HepG2 (cell line): ENCODE measurements around the gene C20orf204. TPM values are rescaled to one million over a fixed set of nuclear protein-coding genes. Genes with fewer than 3 reads are reported as not detected.

ENCODE experiments used
- DNMT1 ChIP-seq: sonication (generic); formaldehyde crosslinking; IDR thresholded peaks from 2 replicates; pipeline ENCODE4 v1.5.1; 2020; ENCODE audit warnings: mild to moderate bottlenecking, missing genetic modification reagents
- GATAD2A ChIP-seq: IDR thresholded peaks from 2 replicates; pipeline ENCODE4 v1.6.1; 2016
- HES4 ChIP-seq: sonication (generic); formaldehyde crosslinking; IDR thresholded peaks from 2 replicates; pipeline ENCODE4 v1.9.0; 2021; ENCODE audit warnings: mild to moderate bottlenecking, missing genetic modification reagents, borderline replicate concordance
- HMGXB3 ChIP-seq: sonication (generic); formaldehyde crosslinking; IDR thresholded peaks from 2 replicates; pipeline ENCODE4 v1.4.0; 2020; ENCODE audit warnings: missing genetic modification reagents, borderline replicate concordance
- HOXA7 ChIP-seq: sonication (generic); formaldehyde crosslinking; IDR thresholded peaks from 2 replicates; pipeline ENCODE4 v1.8.1; 2022; ENCODE audit warnings: mild to moderate bottlenecking, missing genetic modification reagents, moderate library complexity
- MED8 ChIP-seq: sonication (generic); formaldehyde crosslinking; IDR thresholded peaks from 2 replicates; pipeline ENCODE4 v1.8.1; 2023; ENCODE audit warnings: mild to moderate bottlenecking, missing genetic modification reagents; ENCODE audit not compliant: insufficient replicate concordance
- NFIB ChIP-seq: sonication (generic); formaldehyde crosslinking; IDR thresholded peaks from 2 replicates; pipeline ENCODE4 v1.9.0; 2021; ENCODE audit warnings: missing genetic modification reagents, mild to moderate bottlenecking, borderline replicate concordance
- NFKB2 ChIP-seq: sonication (generic); formaldehyde crosslinking; IDR thresholded peaks from 2 replicates; pipeline ENCODE4 v1.4.0; 2020; ENCODE audit warnings: missing genetic modification reagents, borderline replicate concordance
- SALL2 ChIP-seq: sonication (generic); formaldehyde crosslinking; IDR thresholded peaks from 2 replicates; pipeline ENCODE4 v1.8.1; 2023; ENCODE audit warnings: mild to moderate bottlenecking, missing genetic modification reagents, inconsistent platforms
- SIX1 ChIP-seq: sonication (generic); formaldehyde crosslinking; IDR thresholded peaks from 2 replicates; pipeline ENCODE4 v1.4.0; 2020; ENCODE audit warnings: missing genetic modification reagents, borderline replicate concordance
- SMARCC2 ChIP-seq: fragments of 450-650 bp; IDR thresholded peaks from 2 replicates; pipeline ENCODE4 v1.6.1; 2017; ENCODE audit warnings: antibody characterized with exemption, mild to moderate bottlenecking
- THRA ChIP-seq: sonication (generic); formaldehyde crosslinking; IDR thresholded peaks from 2 replicates; pipeline ENCODE4 v1.4.0; 2020; ENCODE audit warnings: missing genetic modification reagents, borderline replicate concordance
- ZBTB10 ChIP-seq: sonication (generic); formaldehyde crosslinking; IDR thresholded peaks from 2 replicates; pipeline ENCODE4 v1.4.0; 2020; ENCODE audit warnings: missing genetic modification reagents, borderline replicate concordance
- ZNF350 ChIP-seq: sonication (generic); formaldehyde crosslinking; IDR thresholded peaks from 2 replicates; pipeline ENCODE4 v1.4.0; 2020; ENCODE audit warnings: mild to moderate bottlenecking, low read depth, missing genetic modification reagents, borderline replicate concordance
- polyA plus RNA-seq, 8 experiments: library from polyadenylated mRNA; depleted of rRNA in 3 of 8; stranded (reverse) in 7 of 8; unstranded in 1 of 8; fragments of >200 nt; fragmentation: Illumina TruSeq in 4 of 8; extraction: Trizol in 4 of 8; gene quantifications; 2 replicates each; pipeline versions ENCODE4 v1.2.1 to v1.2.3, GENCODE V29; 2011 to 2016; ENCODE audit warnings: low read depth in 4 of 8, missing spikeins in 1 of 8, mixed read lengths in 1 of 8; ENCODE audit not compliant: insufficient read depth in 1 of 8
- total RNA-seq, 5 experiments: library from RNA; depleted of rRNA; stranded (reverse); fragments of >200 nt; fragmentation: Illumina TruSeq; extraction: Trizol; gene quantifications; 2 replicates each; pipeline ENCODE4 v1.2.3, GENCODE V29; 2016; ENCODE audit warnings: low read depth in 1 of 5
- TF ChIP-seq, protein P1 (sequence below): IDR thresholded peaks from 2 replicates; pipeline ENCODE4 v1.6.1; 2016; ENCODE audit warnings: missing genetic modification reagents, missing compliant biosample characterization
- TF ChIP-seq, protein P2 (sequence below): sonication (generic); formaldehyde crosslinking; IDR thresholded peaks from 2 replicates; pipeline ENCODE4 v1.8.1; 2022; ENCODE audit warnings: low read depth, mild to moderate bottlenecking, missing genetic modification reagents

The C20orf204 gene
- total and polyA plus RNA-seq, 2 of the 13 experiments (the other 11 are each of a cell fraction or from before 2014, with no cell fraction given) = 22.1 to 80.0 TPM

GRCh38 chr20:64041040-64041780, 5.2 kb downstream of the C20orf204 start (continued):
- peak; percentile 42; the same call in 1 of the 2 replicates for TF ChIP-seq ZBTB10 (CRISPR knock-in tag)
- TF ChIP-seq NFIB (CRISPR knock-in tag) = no peak
- no peak for TF ChIP-seq SALL2 (CRISPR knock-in tag)
- peak; percentile 61 for TF ChIP-seq THRA (CRISPR knock-in tag)
- no peak; the same call in 1 of the 2 replicates for TF ChIP-seq HES4 (CRISPR knock-in tag)
- TF ChIP-seq DNMT1 (CRISPR knock-in tag) = no peak
- TF ChIP-seq, protein P1, sequence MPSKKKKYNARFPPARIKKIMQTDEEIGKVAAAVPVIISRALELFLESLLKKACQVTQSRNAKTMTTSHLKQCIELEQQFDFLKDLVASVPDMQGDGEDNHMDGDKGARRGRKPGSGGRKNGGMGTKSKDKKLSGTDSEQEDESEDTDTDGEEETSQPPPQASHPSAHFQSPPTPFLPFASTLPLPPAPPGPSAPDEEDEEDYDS (CRISPR knock-in tag) = peak; percentile 11; the same call in 1 of the 2 replicates
- TF ChIP-seq MED8 = peak; percentile 60
- no peak for TF ChIP-seq HMGXB3 (CRISPR knock-in tag)
- TF ChIP-seq HOXA7 (CRISPR knock-in tag) = no peak
- TF ChIP-seq SIX1 (CRISPR knock-in tag) = no peak
- peak; percentile 67 for TF ChIP-seq GATAD2A (CRISPR knock-in tag)
- peak; percentile 65; the same call in 1 of the 2 replicates for TF ChIP-seq NFKB2
- no peak for TF ChIP-seq SMARCC2
- TF ChIP-seq, protein P2, sequence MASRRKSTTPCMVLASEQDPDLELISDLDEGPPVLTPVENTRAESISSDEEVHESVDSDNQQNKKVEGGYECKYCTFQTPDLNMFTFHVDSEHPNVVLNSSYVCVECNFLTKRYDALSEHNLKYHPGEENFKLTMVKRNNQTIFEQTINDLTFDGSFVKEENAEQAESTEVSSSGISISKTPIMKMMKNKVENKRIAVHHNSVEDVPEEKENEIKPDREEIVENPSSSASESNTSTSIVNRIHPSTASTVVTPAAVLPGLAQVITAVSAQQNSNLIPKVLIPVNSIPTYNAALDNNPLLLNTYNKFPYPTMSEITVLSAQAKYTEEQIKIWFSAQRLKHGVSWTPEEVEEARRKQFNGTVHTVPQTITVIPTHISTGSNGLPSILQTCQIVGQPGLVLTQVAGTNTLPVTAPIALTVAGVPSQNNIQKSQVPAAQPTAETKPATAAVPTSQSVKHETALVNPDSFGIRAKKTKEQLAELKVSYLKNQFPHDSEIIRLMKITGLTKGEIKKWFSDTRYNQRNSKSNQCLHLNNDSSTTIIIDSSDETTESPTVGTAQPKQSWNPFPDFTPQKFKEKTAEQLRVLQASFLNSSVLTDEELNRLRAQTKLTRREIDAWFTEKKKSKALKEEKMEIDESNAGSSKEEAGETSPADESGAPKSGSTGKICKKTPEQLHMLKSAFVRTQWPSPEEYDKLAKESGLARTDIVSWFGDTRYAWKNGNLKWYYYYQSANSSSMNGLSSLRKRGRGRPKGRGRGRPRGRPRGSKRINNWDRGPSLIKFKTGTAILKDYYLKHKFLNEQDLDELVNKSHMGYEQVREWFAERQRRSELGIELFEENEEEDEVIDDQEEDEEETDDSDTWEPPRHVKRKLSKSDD (CRISPR knock-in tag) = no peak; the same call in none of the 2 replicates
- TF ChIP-seq ZNF350 (CRISPR knock-in tag) = no peak; the same call in none of the 2 replicates
